IPS-NIHi7 (cell line): ENCODE results near the gene GRID1.
A peak's percentile ranks its signal among the peaks of the same experiment; 100 is the strongest.
"Not testable (repeated sequence)": the region's sequence is repeated elsewhere in the genome, so short reads cannot be mapped to it uniquely, and the experiment has no call there.

Experiments used
- DNase-seq: peaks from one replicate; pipeline ENCODE4 v3.0.0; 2012; ENCODE audit warnings: mixed read lengths; ENCODE audit errors: extremely low spot score

Gene GRID1

GRCh38 chr10:86391986-86392722 lies 25.6 kb upstream of the GRID1 start:
- DNase-seq: no peak

- no peak for DNase-seq
These were observed 24.7 kb upstream of the GRID1 start for GRCh38 chr10:86391236-86391840.

- DNase-seq: no peak
These were observed 23.9 kb upstream of the GRID1 start for GRCh38 chr10:86390337-86391120.

GRCh38 chr10:86389441-86390193 lies 23.0 kb upstream of the GRID1 start:
- peak; percentile 92 for DNase-seq

GRCh38 chr10:86389109-86389440 lies 22.5 kb upstream of the GRID1 start:
- not testable (repeated sequence) for DNase-seq

GRCh38 chr10:86388119-86388704 lies 21.6 kb upstream of the GRID1 start:
- DNase-seq: no peak

- DNase-seq: no peak
These were observed 20.7 kb upstream of the GRID1 start for GRCh38 chr10:86387178-86387794.

- DNase-seq: no peak
These were observed 19.2 kb upstream of the GRID1 start for GRCh38 chr10:86385806-86386205.

GRCh38 chr10:86377797-86378146 lies 11.2 kb upstream of the GRID1 start:
- DNase-seq: no peak

GRCh38 chr10:86376852-86377796 lies 10.5 kb upstream of the GRID1 start:
- DNase-seq: peak; percentile 88

GRCh38 chr10:86376403-86376802 lies 9.8 kb upstream of the GRID1 start:
- DNase-seq: no peak

- DNase-seq: no peak
These were observed 8.6 kb upstream of the GRID1 start for GRCh38 chr10:86375204-86375603.

- DNase-seq: no peak
These were observed 8.1 kb upstream of the GRID1 start for GRCh38 chr10:86374664-86375063.

GRCh38 chr10:86373828-86374227 lies 7.2 kb upstream of the GRID1 start:
- no peak for DNase-seq

- no peak for DNase-seq
These were observed 6.7 kb upstream of the GRID1 start for GRCh38 chr10:86373251-86373650.

GRCh38 chr10:86372784-86373239 lies 6.2 kb upstream of the GRID1 start:
- DNase-seq: no peak

GRCh38 chr10:86372119-86372783 lies 5.7 kb upstream of the GRID1 start:
- no peak for DNase-seq

- no peak for DNase-seq
These were observed 5.1 kb upstream of the GRID1 start for GRCh38 chr10:86371691-86372090.

GRCh38 chr10:86371116-86371515 lies 4.5 kb upstream of the GRID1 start:
- DNase-seq: no peak
